Psoas muscle (tissue), 8 donors: ENCODE data around the gene MAP3K2. TPM values are rescaled to one million over a fixed set of nuclear protein-coding genes. Genes with fewer than 3 reads are reported as not detected.

Experiments used
- ATAC-seq, 4 donors: fragments of 200-7000 bp; cut with Tn5 transposase; one replicate each; pipeline ENCODE4 v1.9.1; 2020; ENCODE audit warnings: moderate library complexity in 3 of 4, mild to moderate bottlenecking in 2 of 4
- DNase-seq, 2 donors: peaks; one replicate each; pipeline ENCODE4 v3.0.0-alpha.2; 2020
- H3K27ac ChIP-seq: fragments of 200-600 bp; one replicate; pipeline ENCODE4 v1.8.0; 2022
- H3K27me3 ChIP-seq, 3 donors: fragments of 200-600 bp in 1 of 3; one replicate each; pipeline versions ENCODE4 v1.6.1 to v1.8.0; 2013 to 2022; ENCODE audit warnings: low read length in 2 of 3, mild to moderate bottlenecking in 2 of 3, moderate library complexity in 1 of 3; ENCODE audit not compliant: insufficient read depth in 3 of 3
- H3K36me3 ChIP-seq, 2 donors: fragments of 200-600 bp in 1 of 2; one replicate each; pipeline versions ENCODE4 v1.6.1 to v1.8.0; 2013 to 2022; ENCODE audit warnings: low read depth in 1 of 2, mild to moderate bottlenecking in 1 of 2, moderate library complexity in 1 of 2; ENCODE audit not compliant: insufficient read depth in 1 of 2
- H3K4me1 ChIP-seq: fragments of 200-600 bp; one replicate; pipeline ENCODE4 v1.8.0; 2022
- H3K4me3 ChIP-seq: fragments of 200-600 bp; one replicate; pipeline ENCODE4 v1.8.0; 2022; ENCODE audit warnings: mild to moderate bottlenecking
- H3K9me3 ChIP-seq: fragments of 200-600 bp; one replicate; pipeline ENCODE4 v1.8.0; 2022
- WGBS, 3 donors: extraction: QIAGEN DNeasy Blood & Tissue Kit; methylation state at CpG; one replicate each; pipeline versions ENCODE4 v1.1.6 to v1.1.7; 2013; 5-methylcytosine and 5-hydroxymethylcytosine counted together
- intact Hi-C, 2 donors: fragments of 100-400 bp; cut with DNase I; formaldehyde crosslinking; loops; one replicate each; pipeline versions ENCODE4 v1.11.0 to v1.14.2; 2022
- polyA plus RNA-seq, 3 donors: library from polyadenylated mRNA; stranded (reverse); fragments of 200-250 nt; gene quantifications; one replicate each; pipeline ENCODE4 v1.2.3, GENCODE V29; 2013
- total RNA-seq, 4 donors: library from RNA; stranded (reverse); fragmentation: NEBNext Ultra II Directional in 2 of 4; extraction: Animal tissue kit (Norgen Biotek cat#: 25700) in 2 of 4; gene quantifications; one replicate each; pipeline versions ENCODE4 v1.2.1 to v1.2.4, GENCODE V29; 2021 to 2023
- TF ChIP-seq, protein P1 (sequence below): fragments of 200-600 bp; IDR thresholded peaks from one replicate; pipeline ENCODE4 v1.8.0; 2022; ENCODE audit warnings: antibody characterized with exemption
- donor health status: healthy with polysubstance abuse.
- donor health status: DM: no; HTN: no; CAD: no; lungs with moderate emphysema.
- donor health status: Bipolar disorder and iron deficiency.
- donor health status: healthy.
- donor health status: DM: yes; HTN: yes; CAD: no.
- donor health status: DM: no; HTN: no; CAD: no.
- donor health status: DM: no; HTN: no; CAD: no.
- donor health status: DM: yes; HTN: yes; CAD: no.

Gene MAP3K2
- total and polyA plus RNA-seq, 7 donors: 4.2 to 37.1 (median 25.9) TPM

DNA sequence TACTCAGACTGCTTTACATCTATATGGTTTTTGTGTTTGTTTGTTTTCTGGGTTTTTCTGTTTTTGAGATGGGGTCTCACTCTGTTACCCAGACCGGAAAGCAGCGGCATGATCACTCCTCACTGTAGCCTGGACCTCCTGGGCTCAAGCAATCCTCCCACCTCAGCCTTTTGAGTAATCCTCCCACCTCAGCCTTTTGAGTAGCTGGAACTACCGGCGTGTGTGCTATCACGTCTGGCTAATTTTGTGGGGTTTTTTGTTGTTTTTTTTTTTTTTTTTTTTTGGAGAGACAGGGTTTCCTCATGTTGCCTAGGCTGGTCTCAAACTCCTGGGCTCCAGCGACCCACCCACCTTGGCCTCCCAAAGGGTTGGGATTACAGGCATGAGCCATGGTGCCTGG, 9.1 kb downstream of the MAP3K2 start:
- Histone ChIP-seq H3K4me1 (peaks cover 53% of the 10 kb centered on the region), H3K9me3 (peaks cover 4% of the 10 kb centered on the region), H3K4me3 (no peak overlapping the region), H3K36me3 (no peaks in the 10 kb centered on the region), H3K27me3 (no peaks in the 10 kb centered on the region), H3K27ac (no peak overlapping the region)
- DNase-seq (no peak), ATAC-seq (no peak)
- intact Hi-C loops: no loop called here
- TF ChIP-seq, protein P1, sequence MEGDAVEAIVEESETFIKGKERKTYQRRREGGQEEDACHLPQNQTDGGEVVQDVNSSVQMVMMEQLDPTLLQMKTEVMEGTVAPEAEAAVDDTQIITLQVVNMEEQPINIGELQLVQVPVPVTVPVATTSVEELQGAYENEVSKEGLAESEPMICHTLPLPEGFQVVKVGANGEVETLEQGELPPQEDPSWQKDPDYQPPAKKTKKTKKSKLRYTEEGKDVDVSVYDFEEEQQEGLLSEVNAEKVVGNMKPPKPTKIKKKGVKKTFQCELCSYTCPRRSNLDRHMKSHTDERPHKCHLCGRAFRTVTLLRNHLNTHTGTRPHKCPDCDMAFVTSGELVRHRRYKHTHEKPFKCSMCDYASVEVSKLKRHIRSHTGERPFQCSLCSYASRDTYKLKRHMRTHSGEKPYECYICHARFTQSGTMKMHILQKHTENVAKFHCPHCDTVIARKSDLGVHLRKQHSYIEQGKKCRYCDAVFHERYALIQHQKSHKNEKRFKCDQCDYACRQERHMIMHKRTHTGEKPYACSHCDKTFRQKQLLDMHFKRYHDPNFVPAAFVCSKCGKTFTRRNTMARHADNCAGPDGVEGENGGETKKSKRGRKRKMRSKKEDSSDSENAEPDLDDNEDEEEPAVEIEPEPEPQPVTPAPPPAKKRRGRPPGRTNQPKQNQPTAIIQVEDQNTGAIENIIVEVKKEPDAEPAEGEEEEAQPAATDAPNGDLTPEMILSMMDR: no peak
- WGBS, 3 donors: 83 to 89% (median 86%) methylated on average over 6 of the region's 6 CpGs

DNA sequence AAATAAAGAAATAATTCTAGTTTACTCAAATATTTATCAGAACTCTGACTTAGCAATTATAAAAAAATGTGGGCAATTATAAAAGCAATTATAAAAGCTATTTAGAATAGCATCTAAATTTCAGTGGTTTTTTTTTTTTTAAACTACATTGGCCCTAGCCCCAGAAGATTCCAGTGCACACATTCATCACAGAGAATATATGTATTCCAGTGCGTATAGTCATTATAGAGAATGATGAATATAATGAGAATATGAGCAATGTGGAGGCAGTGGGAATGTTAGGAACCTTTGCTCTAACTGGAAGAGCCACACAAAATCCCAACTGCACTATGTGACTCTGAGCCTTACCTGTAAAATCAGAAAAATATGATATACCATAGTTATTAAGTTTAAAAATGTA, 10.5 kb downstream of the MAP3K2 start:
- Histone ChIP-seq H3K27me3 (no peaks in the 10 kb centered on the region), H3K4me1 (peaks cover 45% of the 10 kb centered on the region), H3K27ac (no peak overlapping the region), H3K4me3 (no peak overlapping the region), H3K36me3 (no peaks in the 10 kb centered on the region), H3K9me3 (peaks cover 7% of the 10 kb centered on the region)
- ATAC-seq: no peak
- WGBS, 3 donors: 90 to 97% (median 97%) methylated on average over 1 of the region's 1 CpG
- no peak for DNase-seq
- intact Hi-C loops: no loop called here
- TF ChIP-seq, protein P1: no peak

DNA sequence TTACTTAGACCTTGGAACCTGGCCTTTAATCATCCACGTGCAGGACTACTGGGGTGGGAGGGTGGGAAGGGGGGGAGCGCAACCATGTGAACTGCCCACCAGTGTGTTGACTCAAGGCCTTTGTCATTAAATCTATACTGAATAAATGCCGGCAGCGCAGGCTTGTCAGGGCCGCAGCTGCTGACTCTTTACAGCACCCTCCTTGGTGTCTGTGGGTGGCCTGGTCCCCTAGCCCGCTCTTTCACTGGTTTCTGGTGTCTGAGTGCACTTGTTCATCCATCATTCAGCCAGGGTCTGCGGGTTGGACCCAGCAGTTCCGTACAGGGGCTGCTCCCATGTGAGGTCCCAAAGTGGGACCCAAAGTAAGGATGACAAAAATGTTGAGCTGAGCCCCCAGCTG, 11.5 kb downstream of the MAP3K2 start:
- Histone ChIP-seq H3K4me1 (peaks cover 45% of the 10 kb centered on the region), H3K27me3 (no peaks in the 10 kb centered on the region), H3K36me3 (no peaks in the 10 kb centered on the region), H3K4me3 (no peak overlapping the region), H3K9me3 (peaks cover 7% of the 10 kb centered on the region), H3K27ac (no peak overlapping the region)
- DNase-seq (no peak), ATAC-seq (no peak)
- intact Hi-C loops: no loop called here
- TF ChIP-seq, protein P1: no peak
- WGBS, 3 donors: 95 to 99% (median 96%) methylated on average over 8 of the region's 8 CpGs

DNA sequence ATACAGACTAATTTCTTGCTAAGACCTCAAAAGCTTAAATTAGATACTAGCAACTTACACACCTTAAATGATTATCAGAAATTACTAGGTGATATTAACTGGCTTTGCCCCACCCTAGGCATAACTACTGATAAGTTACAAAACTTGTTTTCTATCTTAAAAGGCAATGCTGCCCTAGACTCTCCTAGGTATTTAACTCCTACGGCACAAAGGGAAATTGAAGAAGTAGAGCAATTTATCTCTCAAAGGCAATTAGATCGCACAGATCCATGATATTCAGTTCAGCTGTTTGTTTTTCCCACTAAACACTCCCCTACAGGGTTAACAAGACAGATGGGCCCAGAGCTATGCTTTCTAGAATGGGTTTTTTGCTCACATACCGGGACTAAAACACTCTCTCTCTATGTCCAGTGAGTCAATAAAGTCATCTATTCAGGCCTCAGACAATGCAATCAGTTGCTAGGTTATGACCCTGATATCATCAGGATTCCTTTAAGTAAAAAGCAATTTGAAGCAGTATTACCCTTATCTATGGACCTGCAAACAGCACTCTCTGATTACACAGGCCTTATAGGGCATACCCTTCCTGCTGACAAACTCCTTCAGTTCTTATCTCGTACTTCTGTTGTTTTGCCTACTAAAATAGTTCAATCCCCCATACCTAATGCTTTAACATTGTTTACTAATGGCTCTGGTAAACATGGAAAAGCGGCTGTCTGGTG, 14.3 kb downstream of the MAP3K2 start:
- 94 to 99% (median 95%) methylated on average over 5 of the region's 5 CpGs for WGBS, 3 donors
- no peak for DNase-seq
- TF ChIP-seq, protein P1: no peak
- Histone ChIP-seq H3K27ac (no peak overlapping the region), H3K9me3 (peaks cover 7% of the 10 kb centered on the region), H3K4me3 (no peak overlapping the region), H3K27me3 (no peaks in the 10 kb centered on the region), H3K4me1 (peaks cover 28% of the 10 kb centered on the region), H3K36me3 (no peaks in the 10 kb centered on the region)
- intact Hi-C loops: loop anchor here in 1 of 2 donors (5.0 kb wide), 1 partner anchor 44 kb away; the partner anchor contains the start of gene PROC
- no peak for ATAC-seq
